ENCODE data around the gene ALDOA.

The ALDOA gene

GRCh38 chr16:30024451-30024850 lies 41.1 kb upstream of the ALDOA start:
- no peak overlapping the region for H3K4me3 ChIP-seq (ENCODE audit: low read depth, low read length)
- no peak for TF ChIP-seq CTCF (IDR thresholded peaks at IDR 0.05; ENCODE audit: low read depth, low read length)

GRCh38 chr16:30025156-30025555 lies 40.4 kb upstream of the ALDOA start:
- no peak for TF ChIP-seq CTCF (IDR thresholded peaks at IDR 0.05; ENCODE audit: low read depth, low read length)

GRCh38 chr16:30025574-30025973 lies 40.0 kb upstream of the ALDOA start:
- no peak overlapping the region for H3K4me3 ChIP-seq (ENCODE audit: low read depth, low read length)
- TF ChIP-seq CTCF (IDR thresholded peaks at IDR 0.05; ENCODE audit: low read depth, low read length), result no peak

More at GRCh38 chr16:30025156-30025555, 40.4 kb upstream of the ALDOA start:
- H3K4me3 ChIP-seq (ENCODE audit: low read depth, low read length), result no peak overlapping the region

GRCh38 chr16:30026449-30026848 lies 39.1 kb upstream of the ALDOA start:
- no peak for TF ChIP-seq CTCF (IDR thresholded peaks at IDR 0.05; ENCODE audit: low read depth, low read length)

GRCh38 chr16:30027588-30028437 lies 37.7 kb upstream of the ALDOA start:
- TF ChIP-seq CTCF (IDR thresholded peaks at IDR 0.05; ENCODE audit: low read depth, low read length), result no peak
- H3K4me3 ChIP-seq (ENCODE audit: low read depth, low read length), result no peak overlapping the region

More at GRCh38 chr16:30026449-30026848, 39.1 kb upstream of the ALDOA start:
- H3K4me3 ChIP-seq (ENCODE audit: low read depth, low read length), result no peak overlapping the region

- no peak overlapping the region for H3K4me3 ChIP-seq (ENCODE audit: low read depth, low read length)
- no peak for TF ChIP-seq CTCF (IDR thresholded peaks at IDR 0.05; ENCODE audit: low read depth, low read length)
Observed at GRCh38 chr16:30028438-30029076, 37.0 kb upstream of the ALDOA start.
